Prostate gland (tissue), 2 donors: ENCODE data around the gene ADD1.

Experiments used
- POLR2A ChIP-seq: fragments of 450-650 bp; IDR thresholded peaks from one replicate; pipeline ENCODE4 v1.6.1; 2016; ENCODE audit warnings: antibody characterized with exemption, mild to moderate bottlenecking
- POLR2AphosphoS5 ChIP-seq: sonication (generic); formaldehyde crosslinking; IDR thresholded peaks from one replicate; pipeline ENCODE4 v1.6.1; 2017; ENCODE audit warnings: antibody characterized with exemption
- TF ChIP-seq, protein P1 (sequence below), 4 experiments: fragments of 200-600 bp in 2 of 4; fragments of 450-650 bp in 2 of 4; sonication (generic) in 2 of 4; IDR thresholded peaks; 1 replicate in 3 of 4; 2 replicates in 1 of 4; pipeline ENCODE4 v1.5.1; 2016 to 2019; ENCODE audit warnings: antibody characterized with exemption in 4 of 4, mild to moderate bottlenecking in 2 of 4, moderate library complexity in 2 of 4

DNA sequence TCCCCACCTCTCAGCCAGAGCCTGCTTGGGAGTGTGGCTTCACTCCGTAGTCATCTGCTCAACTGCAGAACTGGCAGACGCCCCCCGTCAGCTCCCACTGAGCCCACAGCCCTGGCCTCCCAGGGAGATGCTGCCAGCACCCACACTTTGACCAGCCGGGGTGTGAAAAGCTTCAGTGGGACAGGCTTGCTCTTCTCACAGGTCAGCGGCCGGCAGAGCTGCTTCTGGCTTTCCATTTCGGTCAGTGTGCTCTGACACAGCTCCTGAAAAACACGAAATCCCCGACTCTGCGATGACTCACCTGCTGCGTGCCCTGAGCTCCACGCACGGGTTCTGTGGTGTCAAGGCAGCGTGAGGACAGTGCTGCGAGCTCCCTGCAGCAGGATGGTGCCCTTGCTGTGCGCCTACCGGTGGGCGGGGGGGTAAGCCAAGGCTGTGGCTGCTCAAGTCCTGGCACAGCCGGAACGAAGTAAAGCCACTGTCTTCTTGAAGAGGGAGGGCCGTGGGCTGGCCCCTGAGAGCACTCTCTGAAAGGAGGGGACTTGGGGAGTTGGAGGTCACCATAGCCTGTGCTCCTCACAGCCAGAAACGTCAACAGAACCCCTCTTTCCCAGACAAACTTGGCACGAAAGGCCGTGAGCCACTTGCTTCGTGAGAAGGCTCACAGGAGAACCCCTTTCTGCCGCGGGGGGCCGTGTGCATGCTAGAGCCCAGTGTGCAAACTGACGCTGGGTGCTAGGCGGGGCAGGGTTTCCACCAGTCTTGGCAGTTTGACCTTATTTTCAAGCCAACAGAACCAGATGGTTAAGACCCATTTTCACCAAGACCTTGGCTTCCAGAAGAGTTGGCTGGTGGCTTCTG lies 96.0 kb downstream of the ADD1 start:
- TF ChIP-seq, protein P1, sequence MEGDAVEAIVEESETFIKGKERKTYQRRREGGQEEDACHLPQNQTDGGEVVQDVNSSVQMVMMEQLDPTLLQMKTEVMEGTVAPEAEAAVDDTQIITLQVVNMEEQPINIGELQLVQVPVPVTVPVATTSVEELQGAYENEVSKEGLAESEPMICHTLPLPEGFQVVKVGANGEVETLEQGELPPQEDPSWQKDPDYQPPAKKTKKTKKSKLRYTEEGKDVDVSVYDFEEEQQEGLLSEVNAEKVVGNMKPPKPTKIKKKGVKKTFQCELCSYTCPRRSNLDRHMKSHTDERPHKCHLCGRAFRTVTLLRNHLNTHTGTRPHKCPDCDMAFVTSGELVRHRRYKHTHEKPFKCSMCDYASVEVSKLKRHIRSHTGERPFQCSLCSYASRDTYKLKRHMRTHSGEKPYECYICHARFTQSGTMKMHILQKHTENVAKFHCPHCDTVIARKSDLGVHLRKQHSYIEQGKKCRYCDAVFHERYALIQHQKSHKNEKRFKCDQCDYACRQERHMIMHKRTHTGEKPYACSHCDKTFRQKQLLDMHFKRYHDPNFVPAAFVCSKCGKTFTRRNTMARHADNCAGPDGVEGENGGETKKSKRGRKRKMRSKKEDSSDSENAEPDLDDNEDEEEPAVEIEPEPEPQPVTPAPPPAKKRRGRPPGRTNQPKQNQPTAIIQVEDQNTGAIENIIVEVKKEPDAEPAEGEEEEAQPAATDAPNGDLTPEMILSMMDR (IDR thresholded peaks at IDR 0.05) = no peak
- TF ChIP-seq POLR2A = no peak
- TF ChIP-seq POLR2AphosphoS5 = no peak
